ENCODE measurements around the gene ATP10A.

Gene ATP10A

GRCh38 chr15:25893596-25893995 lies 30.5 kb upstream of the ATP10A start:
- Histone ChIP-seq H3K27ac (ENCODE audit: insufficient read depth in 1 of 2, low read depth in 1 of 2, low read length in 2 of 2, poor library complexity in 1 of 2, severe bottlenecking in 2 of 2) (no peak overlapping the region), H3K27me3 (replicated peaks in 2 of 5; ENCODE audit: control insufficient read depth in 4 of 5, insufficient read depth in 5 of 5, low read length in 4 of 5) (peaks cover 0 to 3% (median 0%) of the 10 kb centered on the region in 5 experiments), H3K36me3 (ENCODE audit: control insufficient read depth in 4 of 4, insufficient read depth in 4 of 4, low read length in 3 of 4) (no peaks in the 10 kb centered on the region), H3K4me3 (ENCODE audit: control insufficient read depth in 1 of 7, extremely low read depth in 1 of 7, insufficient read depth in 4 of 7, low read depth in 2 of 7, low read length in 6 of 7) (no peak overlapping the region), H3K4me1 (ENCODE audit: control extremely low read depth in 1 of 4, control insufficient read depth in 4 of 4, insufficient read depth in 4 of 4, low read length in 3 of 4) (no peaks in the 10 kb centered on the region), H3K9me3 (ENCODE audit: control extremely low read depth in 1 of 5, control insufficient read depth in 4 of 5, insufficient read depth in 2 of 5, low read depth in 1 of 5, low read length in 4 of 5) (peaks cover 0 to 2% (median 0%) of the 10 kb centered on the region in 5 experiments)
- WGBS (ENCODE audit: insufficient coverage), result 89% methylated on average over 5 of the region's 5 CpGs
- DNase-seq, result no peak
- POLR2A ChIA-PET, result no interaction called here
- CTCF ChIA-PET, result no interaction called here

- Histone ChIP-seq H3K4me3 (ENCODE audit: control insufficient read depth in 1 of 7, extremely low read depth in 1 of 7, insufficient read depth in 4 of 7, low read depth in 2 of 7, low read length in 6 of 7) (no peak overlapping the region), H3K9me3 (ENCODE audit: control extremely low read depth in 1 of 5, control insufficient read depth in 4 of 5, insufficient read depth in 2 of 5, low read depth in 1 of 5, low read length in 4 of 5) (peaks cover 0 to 2% (median 0%) of the 10 kb centered on the region in 5 experiments), H3K4me1 (ENCODE audit: control extremely low read depth in 1 of 4, control insufficient read depth in 4 of 4, insufficient read depth in 4 of 4, low read length in 3 of 4) (no peaks in the 10 kb centered on the region), H3K36me3 (ENCODE audit: control insufficient read depth in 4 of 4, insufficient read depth in 4 of 4, low read length in 3 of 4) (no peaks in the 10 kb centered on the region), H3K27me3 (replicated peaks in 2 of 5; ENCODE audit: control insufficient read depth in 4 of 5, insufficient read depth in 5 of 5, low read length in 4 of 5) (peaks cover 0 to 5% (median 0%) of the 10 kb centered on the region in 5 experiments), H3K27ac (ENCODE audit: insufficient read depth in 1 of 2, low read depth in 1 of 2, low read length in 2 of 2, poor library complexity in 1 of 2, severe bottlenecking in 2 of 2) (no peak overlapping the region)
- no peak for DNase-seq
- WGBS (ENCODE audit: insufficient coverage), result 61% methylated on average over 3 of the region's 3 CpGs
- ChIA-PET POLR2A (no interaction called here), CTCF (interaction anchor here (2.2 kb wide), 1 partner anchor 10 kb away, joined by 5 read pairs; no protein-coding TSS in a partner anchor)
Measured at GRCh38 chr15:25892126-25892525, 29.0 kb upstream of the ATP10A start.

GRCh38 chr15:25891081-25891480 lies 28.0 kb upstream of the ATP10A start:
- DNase-seq, result no peak
- H3K36me3 ChIP-seq (ENCODE audit: control insufficient read depth in 4 of 4, insufficient read depth in 4 of 4, low read length in 3 of 4), result no peaks in the 10 kb centered on the region
- POLR2A ChIA-PET, result no interaction called here
- H3K9me3 ChIP-seq (ENCODE audit: control extremely low read depth in 1 of 5, control insufficient read depth in 4 of 5, insufficient read depth in 2 of 5, low read depth in 1 of 5, low read length in 4 of 5), result peaks cover 0 to 2% (median 0%) of the 10 kb centered on the region in 5 experiments
- no peak overlapping the region for H3K27ac ChIP-seq (ENCODE audit: insufficient read depth in 1 of 2, low read depth in 1 of 2, low read length in 2 of 2, poor library complexity in 1 of 2, severe bottlenecking in 2 of 2)
- 75% methylated on average over 4 of the region's 4 CpGs for WGBS (ENCODE audit: insufficient coverage)
- H3K4me3 ChIP-seq (ENCODE audit: control insufficient read depth in 1 of 7, extremely low read depth in 1 of 7, insufficient read depth in 4 of 7, low read depth in 2 of 7, low read length in 6 of 7), result no peak overlapping the region
- CTCF ChIA-PET, result interaction anchor here (2.2 kb wide), 1 partner anchor 9 kb away, joined by 5 read pairs; no protein-coding TSS in a partner anchor
- peaks cover 0 to 5% (median 0%) of the 10 kb centered on the region in 5 experiments for H3K27me3 ChIP-seq (replicated peaks in 2 of 5; ENCODE audit: control insufficient read depth in 4 of 5, insufficient read depth in 5 of 5, low read length in 4 of 5)
- H3K4me1 ChIP-seq (ENCODE audit: control extremely low read depth in 1 of 4, control insufficient read depth in 4 of 4, insufficient read depth in 4 of 4, low read length in 3 of 4), result no peaks in the 10 kb centered on the region

GRCh38 chr15:25890529-25890928 lies 27.4 kb upstream of the ATP10A start:
- DNase-seq, result no peak
- H3K9me3 ChIP-seq (ENCODE audit: control extremely low read depth in 1 of 5, control insufficient read depth in 4 of 5, insufficient read depth in 2 of 5, low read depth in 1 of 5, low read length in 4 of 5), result peaks cover 0 to 2% (median 0%) of the 10 kb centered on the region in 5 experiments
- 96% methylated on average over 4 of the region's 5 CpGs for whole genome bisulfite sequencing (ENCODE audit: insufficient coverage)
- H3K4me1 ChIP-seq (ENCODE audit: control extremely low read depth in 1 of 4, control insufficient read depth in 4 of 4, insufficient read depth in 4 of 4, low read length in 3 of 4), result no peaks in the 10 kb centered on the region
- H3K27ac ChIP-seq (ENCODE audit: insufficient read depth in 1 of 2, low read depth in 1 of 2, low read length in 2 of 2, poor library complexity in 1 of 2, severe bottlenecking in 2 of 2), result no peak overlapping the region
- CTCF ChIA-PET, result interaction anchor here (2.2 kb wide), 1 partner anchor 9 kb away, joined by 5 read pairs; no protein-coding TSS in a partner anchor
- H3K36me3 ChIP-seq (ENCODE audit: control insufficient read depth in 4 of 4, insufficient read depth in 4 of 4, low read length in 3 of 4), result no peaks in the 10 kb centered on the region
- no peak overlapping the region for H3K4me3 ChIP-seq (ENCODE audit: control insufficient read depth in 1 of 7, extremely low read depth in 1 of 7, insufficient read depth in 4 of 7, low read depth in 2 of 7, low read length in 6 of 7)
- peaks cover 0 to 5% (median 0%) of the 10 kb centered on the region in 5 experiments for H3K27me3 ChIP-seq (replicated peaks in 2 of 5; ENCODE audit: control insufficient read depth in 4 of 5, insufficient read depth in 5 of 5, low read length in 4 of 5)
- POLR2A ChIA-PET, result no interaction called here

- 100% methylated on average over 1 of the region's 3 CpGs for WGBS (ENCODE audit: insufficient coverage)
- Histone ChIP-seq H3K9me3 (ENCODE audit: control extremely low read depth in 1 of 5, control insufficient read depth in 4 of 5, insufficient read depth in 2 of 5, low read depth in 1 of 5, low read length in 4 of 5) (no peaks in the 10 kb centered on the region), H3K36me3 (ENCODE audit: control insufficient read depth in 4 of 4, insufficient read depth in 4 of 4, low read length in 3 of 4) (no peaks in the 10 kb centered on the region), H3K27ac (ENCODE audit: insufficient read depth in 1 of 2, low read depth in 1 of 2, low read length in 2 of 2, poor library complexity in 1 of 2, severe bottlenecking in 2 of 2) (no peak overlapping the region), H3K4me1 (ENCODE audit: control extremely low read depth in 1 of 4, control insufficient read depth in 4 of 4, insufficient read depth in 4 of 4, low read length in 3 of 4) (no peaks in the 10 kb centered on the region), H3K27me3 (replicated peaks in 2 of 5; ENCODE audit: control insufficient read depth in 4 of 5, insufficient read depth in 5 of 5, low read length in 4 of 5) (peaks cover 0 to 5% (median 0%) of the 10 kb centered on the region in 5 experiments), H3K4me3 (ENCODE audit: control insufficient read depth in 1 of 7, extremely low read depth in 1 of 7, insufficient read depth in 4 of 7, low read depth in 2 of 7, low read length in 6 of 7) (no peak overlapping the region)
- POLR2A ChIA-PET, result no interaction called here
- no peak for DNase-seq
- CTCF ChIA-PET, result no interaction called here
Measured at GRCh38 chr15:25887870-25888269, 24.7 kb upstream of the ATP10A start.

- Histone ChIP-seq H3K36me3 (ENCODE audit: control insufficient read depth in 4 of 4, insufficient read depth in 4 of 4, low read length in 3 of 4) (no peaks in the 10 kb centered on the region), H3K27ac (ENCODE audit: insufficient read depth in 1 of 2, low read depth in 1 of 2, low read length in 2 of 2, poor library complexity in 1 of 2, severe bottlenecking in 2 of 2) (no peak overlapping the region), H3K27me3 (replicated peaks in 2 of 5; ENCODE audit: control insufficient read depth in 4 of 5, insufficient read depth in 5 of 5, low read length in 4 of 5) (peaks cover 0 to 5% (median 0%) of the 10 kb centered on the region in 5 experiments), H3K4me3 (ENCODE audit: control insufficient read depth in 1 of 7, extremely low read depth in 1 of 7, insufficient read depth in 4 of 7, low read depth in 2 of 7, low read length in 6 of 7) (no peak overlapping the region), H3K9me3 (ENCODE audit: control extremely low read depth in 1 of 5, control insufficient read depth in 4 of 5, insufficient read depth in 2 of 5, low read depth in 1 of 5, low read length in 4 of 5) (no peaks in the 10 kb centered on the region), H3K4me1 (ENCODE audit: control extremely low read depth in 1 of 4, control insufficient read depth in 4 of 4, insufficient read depth in 4 of 4, low read length in 3 of 4) (no peaks in the 10 kb centered on the region)
- ChIA-PET CTCF (no interaction called here), POLR2A (no interaction called here)
- WGBS (ENCODE audit: insufficient coverage), result 82% methylated on average over 3 of the region's 7 CpGs
- no peak for DNase-seq
Measured at GRCh38 chr15:25886498-25887140, 23.5 kb upstream of the ATP10A start.

GRCh38 chr15:25884370-25884769 lies 21.2 kb upstream of the ATP10A start:
- no peak overlapping the region for H3K27ac ChIP-seq (ENCODE audit: insufficient read depth in 1 of 2, low read depth in 1 of 2, low read length in 2 of 2, poor library complexity in 1 of 2, severe bottlenecking in 2 of 2)
- DNase-seq, result no peak
- H3K27me3 ChIP-seq (replicated peaks in 2 of 5; ENCODE audit: control insufficient read depth in 4 of 5, insufficient read depth in 5 of 5, low read length in 4 of 5), result peaks cover 0 to 3% (median 0%) of the 10 kb centered on the region in 5 experiments
- ChIA-PET CTCF (no interaction called here), POLR2A (no interaction called here)
- H3K4me3 ChIP-seq (ENCODE audit: control insufficient read depth in 1 of 7, extremely low read depth in 1 of 7, insufficient read depth in 4 of 7, low read depth in 2 of 7, low read length in 6 of 7), result no peak overlapping the region
- H3K36me3 ChIP-seq (ENCODE audit: control insufficient read depth in 4 of 4, insufficient read depth in 4 of 4, low read length in 3 of 4), result no peaks in the 10 kb centered on the region
- H3K9me3 ChIP-seq (ENCODE audit: control extremely low read depth in 1 of 5, control insufficient read depth in 4 of 5, insufficient read depth in 2 of 5, low read depth in 1 of 5, low read length in 4 of 5), result no peaks in the 10 kb centered on the region
- H3K4me1 ChIP-seq (ENCODE audit: control extremely low read depth in 1 of 4, control insufficient read depth in 4 of 4, insufficient read depth in 4 of 4, low read length in 3 of 4), result no peaks in the 10 kb centered on the region
- WGBS (ENCODE audit: insufficient coverage), result 60% methylated on average over 5 of the region's 5 CpGs
